Hematopoietic multipotent progenitor cell treated with erythropoietin and hydrocortisone succinate and interleukin-3 and kit ligand, for 6 days (in vitro differentiated cells): Measurements from ENCODE around the gene RND1.

Source experiments
- DNase-seq: peaks from one replicate; pipeline ENCODE4 v3.0.0-alpha.2; 2015

The RND1 gene

DNA sequence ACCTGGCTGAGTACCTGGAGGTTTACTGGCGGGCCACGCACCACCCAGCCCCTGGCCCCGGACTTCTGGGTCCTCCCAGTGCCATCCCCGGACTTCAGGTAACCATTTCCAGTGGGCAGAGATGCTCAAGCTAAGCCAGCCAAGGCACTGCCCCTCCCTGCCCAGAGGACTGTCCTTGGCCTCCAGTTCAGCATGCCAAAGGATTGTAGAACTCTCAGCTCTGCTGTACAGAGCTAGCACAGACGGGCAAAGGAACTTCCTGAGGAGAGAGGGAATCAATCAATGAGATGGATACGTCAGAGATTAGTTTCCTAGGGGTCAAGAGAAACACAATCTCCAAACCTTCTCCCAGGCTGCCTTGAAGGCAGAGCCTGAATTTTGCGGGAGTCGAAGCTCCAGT is 38.6 kb downstream of the RND1 start:
- no peak for DNase-seq

DNA sequence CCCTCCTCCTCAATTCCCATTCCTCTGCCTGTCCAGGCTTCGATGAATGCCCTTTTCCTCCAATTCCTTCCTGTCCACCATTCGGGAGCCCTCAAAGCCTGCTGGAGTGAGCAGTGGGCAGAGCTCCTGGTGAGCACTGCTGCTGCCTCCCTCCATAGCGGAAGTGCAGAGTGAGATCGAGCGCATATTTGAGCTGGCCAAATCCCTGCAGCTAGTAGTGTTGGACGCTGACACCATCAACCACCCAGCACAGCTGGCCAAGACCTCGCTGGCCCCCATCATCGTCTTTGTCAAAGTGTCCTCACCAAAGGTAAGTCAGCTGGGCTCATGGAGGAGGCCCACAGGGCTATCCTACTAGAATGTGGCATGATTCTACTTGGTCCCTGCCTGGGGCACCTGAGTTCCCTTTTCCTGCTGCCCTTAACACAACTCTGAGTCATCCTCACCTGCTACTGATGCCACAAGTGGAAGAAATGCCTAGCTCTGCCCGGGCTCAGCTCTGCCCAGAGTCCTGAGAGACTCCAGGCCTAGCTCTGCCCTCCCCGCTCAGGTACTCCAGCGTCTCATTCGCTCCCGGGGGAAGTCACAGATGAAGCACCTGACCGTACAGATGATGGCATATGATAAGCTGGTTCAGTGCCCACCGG is 39.3 kb downstream of the RND1 start:
- no peak for DNase-seq

DNA sequence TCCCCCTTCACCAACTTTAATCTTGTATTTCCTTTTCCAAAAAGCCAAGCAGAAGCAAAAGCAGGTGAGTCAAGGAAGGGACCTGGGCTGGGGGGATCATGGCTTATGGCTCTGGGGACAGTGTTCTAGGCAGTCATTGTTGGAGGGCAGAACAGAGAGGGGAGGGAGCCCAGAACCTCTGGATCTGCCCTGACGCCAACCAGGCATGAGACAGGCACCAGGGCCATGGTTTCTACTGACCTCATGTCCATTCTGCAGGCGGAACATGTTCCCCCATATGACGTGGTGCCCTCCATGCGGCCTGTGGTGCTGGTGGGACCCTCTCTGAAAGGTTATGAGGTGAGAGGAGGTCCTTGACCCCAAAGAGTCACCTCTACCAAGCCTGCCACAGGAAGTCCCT is 40.8 kb downstream of the RND1 start:
- DNase-seq, result peak; percentile 1

DNA sequence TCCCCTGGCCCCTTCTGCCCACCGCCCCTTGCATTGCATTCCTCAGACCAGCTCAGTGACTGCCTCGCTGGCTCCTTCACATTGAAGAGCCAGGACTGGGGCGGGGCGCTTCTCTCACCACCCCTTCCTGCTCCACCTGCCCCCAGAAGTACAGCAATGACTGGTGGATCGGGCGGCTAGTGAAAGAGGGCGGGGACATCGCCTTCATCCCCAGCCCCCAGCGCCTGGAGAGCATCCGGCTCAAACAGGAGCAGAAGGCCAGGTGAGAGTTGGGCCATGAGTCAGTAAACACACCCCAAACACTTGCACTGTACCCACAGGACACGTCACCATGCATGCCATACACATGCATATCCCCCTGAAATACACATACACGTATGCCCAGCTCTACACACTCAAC is 41.6 kb downstream of the RND1 start:
- peak; percentile 0 for DNase-seq

DNA sequence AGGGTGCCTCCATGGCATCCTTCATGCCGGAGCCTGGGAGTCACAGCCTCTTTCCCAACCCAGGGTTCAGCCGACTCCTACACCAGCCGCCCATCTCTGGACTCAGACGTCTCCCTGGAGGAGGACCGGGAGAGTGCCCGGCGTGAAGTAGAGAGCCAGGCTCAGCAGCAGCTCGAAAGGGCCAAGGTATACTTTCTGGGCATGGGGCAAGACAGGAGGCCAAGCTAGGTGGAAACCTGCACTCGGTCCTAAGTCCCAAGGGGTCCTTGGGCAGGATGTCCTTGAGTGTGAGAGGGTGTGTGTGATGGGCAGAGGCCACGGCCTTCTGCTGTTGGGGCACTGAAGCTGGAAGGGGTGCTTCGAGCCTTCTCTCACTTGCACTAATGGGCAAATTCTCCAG is 42.4 kb downstream of the RND1 start:
- DNase-seq, result no peak

DNA sequence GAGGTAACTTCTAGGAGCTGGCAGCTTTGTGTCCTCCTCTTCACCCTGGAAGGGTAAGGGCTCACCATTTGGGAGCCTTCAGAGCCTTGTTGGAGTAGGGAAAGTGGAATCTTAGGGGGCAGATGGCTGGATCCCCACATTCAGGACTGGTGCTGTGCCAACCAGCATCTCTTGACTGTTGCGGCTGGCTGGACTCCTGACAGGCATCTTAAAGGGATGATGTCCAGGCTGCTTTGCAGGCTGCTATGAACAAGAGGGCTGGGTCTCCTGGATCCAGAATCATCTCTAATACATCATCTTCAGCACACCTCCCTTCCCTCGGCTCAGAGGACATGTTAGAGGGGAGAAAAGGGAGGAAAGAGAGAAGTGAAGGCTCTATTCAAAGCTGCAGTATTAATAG is 43.0 kb downstream of the RND1 start:
- DNase-seq, result no peak

DNA sequence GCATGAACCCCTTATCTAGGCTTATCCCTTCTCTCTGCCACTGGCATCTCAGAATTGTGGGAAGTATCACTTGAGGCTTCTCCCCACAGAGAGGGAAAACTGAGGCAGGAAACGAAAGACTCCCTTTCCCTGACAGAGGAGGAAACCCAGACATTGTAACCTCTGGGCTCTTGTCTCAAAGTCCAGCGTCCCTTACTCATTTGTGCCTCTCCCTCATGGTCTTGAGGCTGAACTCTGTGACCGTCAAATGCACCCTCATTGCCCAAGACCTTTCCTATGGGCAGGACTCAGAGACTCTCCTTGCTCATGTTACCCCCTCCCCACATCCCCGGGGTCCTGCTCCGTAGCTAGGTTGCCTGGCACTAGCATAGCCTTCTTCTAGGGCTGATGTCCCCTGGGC is 43.5 kb downstream of the RND1 start:
- no peak for DNase-seq

DNA sequence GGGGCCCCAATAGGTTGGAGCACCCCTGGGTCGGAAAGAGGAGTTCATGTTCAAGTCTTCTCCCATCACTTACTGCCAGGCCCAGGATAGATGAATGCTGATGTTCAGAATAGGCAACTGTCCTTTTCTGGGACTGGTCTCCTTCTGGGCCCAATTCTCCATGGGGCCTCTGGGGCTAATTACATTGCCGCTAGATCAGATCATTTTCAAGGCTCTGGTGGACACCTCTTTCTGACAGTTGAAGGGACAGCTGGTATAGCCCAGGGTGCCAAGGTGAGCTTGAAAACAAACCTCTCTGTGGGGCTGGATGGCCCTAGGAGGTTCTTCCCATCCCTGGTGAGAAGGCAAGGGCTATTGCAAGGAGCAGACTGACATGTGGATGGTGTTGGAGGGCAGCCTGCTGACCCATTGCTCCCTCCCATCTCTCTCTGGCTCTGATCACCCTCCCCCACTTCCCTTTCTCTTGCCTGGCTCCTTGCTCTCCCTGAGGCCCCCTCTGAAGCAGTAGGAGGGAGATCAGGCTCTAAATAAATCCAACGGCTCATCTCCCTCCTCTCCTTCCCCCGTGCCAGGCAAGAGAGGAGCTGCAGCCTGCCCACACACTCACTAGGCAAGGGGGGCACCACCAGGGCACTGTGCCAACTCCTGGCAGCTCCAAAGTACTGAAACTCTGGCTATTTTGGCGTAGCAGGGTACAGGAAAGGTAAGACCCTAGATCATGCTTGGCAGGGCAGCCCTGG is 45.5 kb downstream of the RND1 start:
- DNase-seq, result no peak

DNA sequence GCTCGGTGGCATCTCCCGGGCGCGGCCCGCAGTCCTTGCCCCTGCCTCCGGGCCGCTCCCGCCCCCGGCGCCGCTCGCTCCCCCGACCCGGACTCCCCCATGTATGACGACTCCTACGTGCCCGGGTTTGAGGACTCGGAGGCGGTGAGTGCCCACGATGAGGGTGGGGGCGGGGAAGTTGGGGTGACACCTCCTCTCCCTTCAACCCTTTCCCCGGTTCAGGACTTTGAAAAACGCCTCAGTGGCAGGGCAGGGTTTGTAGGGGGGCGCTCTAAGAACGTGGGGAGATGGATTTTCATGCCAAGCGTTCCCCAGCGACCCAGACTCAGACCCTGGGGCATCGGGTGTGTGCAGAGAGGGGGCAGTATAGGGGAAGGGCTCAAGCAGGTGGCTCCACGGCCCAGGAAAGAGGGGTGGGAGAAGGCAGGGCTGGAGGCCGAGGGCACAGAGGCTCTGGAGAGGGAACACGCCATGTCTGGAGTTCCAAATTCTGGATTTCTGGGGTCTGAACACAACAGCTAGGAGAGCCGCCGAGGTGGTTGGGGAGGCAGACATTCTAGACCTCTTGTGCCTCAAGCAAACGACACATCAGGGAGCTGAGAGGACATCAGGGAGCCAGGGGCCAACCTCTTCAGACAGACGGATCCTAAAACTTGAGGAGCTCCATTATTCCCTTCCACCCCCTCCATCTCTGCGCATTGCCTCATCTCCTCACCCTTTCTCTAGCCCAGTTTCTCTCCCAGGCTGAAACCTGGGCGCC is 46.7 kb downstream of the RND1 start:
- peak; percentile 61 for DNase-seq

DNA sequence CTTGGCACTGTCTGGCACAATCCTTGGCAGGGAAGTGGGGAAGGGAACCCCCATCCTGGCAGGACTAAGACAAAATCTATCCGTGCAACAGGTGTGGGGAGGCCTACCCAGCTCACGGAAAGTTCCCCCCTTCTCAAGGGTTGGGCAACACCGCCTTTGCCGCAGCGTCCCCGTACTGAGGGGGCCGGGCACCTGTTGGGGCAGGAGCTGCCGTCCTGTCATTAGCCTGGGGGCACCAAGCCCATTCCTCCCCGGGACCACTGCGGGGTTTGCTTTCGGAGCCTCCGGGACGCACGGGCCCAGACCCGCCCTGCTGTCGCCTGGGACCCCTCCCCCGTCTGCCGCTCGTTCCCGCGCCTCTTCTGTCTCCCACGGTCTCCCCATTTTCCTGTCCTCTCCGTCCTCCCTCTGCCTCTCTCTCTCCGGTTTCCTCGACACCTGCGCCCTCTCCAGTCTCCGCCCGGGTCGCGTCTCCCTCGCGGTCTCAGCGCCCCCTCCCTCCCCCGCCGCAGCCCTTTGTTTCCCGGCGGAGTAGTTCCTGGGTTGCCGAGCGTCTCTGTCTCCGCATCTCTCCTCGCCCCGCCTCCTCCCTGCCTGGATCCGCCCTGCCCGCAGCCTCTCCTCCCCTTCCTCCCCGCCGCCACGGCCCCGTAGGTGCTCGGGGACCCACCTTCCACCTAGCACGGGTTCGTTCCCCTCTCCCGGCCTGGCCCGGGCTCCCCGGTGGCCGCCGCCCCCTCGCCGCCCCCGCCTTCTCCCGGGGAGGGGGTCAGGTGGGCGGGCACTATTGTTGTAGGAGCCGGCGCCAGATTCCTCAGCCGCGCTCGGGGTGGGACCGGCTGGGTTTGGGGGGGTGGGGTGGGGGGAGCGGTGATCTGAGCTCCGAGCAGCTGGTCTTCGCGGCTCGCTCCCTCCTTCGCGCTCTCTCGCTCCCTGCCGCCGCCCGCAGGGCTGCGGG is 47.5 kb downstream of the RND1 start, which contains the start of gene CACNB3:
Gene CACNB3, plus strand, starts transcription at position 624 of the 958 bp plus-strand sequence. CDS start 434 bp downstream, outside the sequence.
- DNase-seq, result peak; percentile 71

DNA sequence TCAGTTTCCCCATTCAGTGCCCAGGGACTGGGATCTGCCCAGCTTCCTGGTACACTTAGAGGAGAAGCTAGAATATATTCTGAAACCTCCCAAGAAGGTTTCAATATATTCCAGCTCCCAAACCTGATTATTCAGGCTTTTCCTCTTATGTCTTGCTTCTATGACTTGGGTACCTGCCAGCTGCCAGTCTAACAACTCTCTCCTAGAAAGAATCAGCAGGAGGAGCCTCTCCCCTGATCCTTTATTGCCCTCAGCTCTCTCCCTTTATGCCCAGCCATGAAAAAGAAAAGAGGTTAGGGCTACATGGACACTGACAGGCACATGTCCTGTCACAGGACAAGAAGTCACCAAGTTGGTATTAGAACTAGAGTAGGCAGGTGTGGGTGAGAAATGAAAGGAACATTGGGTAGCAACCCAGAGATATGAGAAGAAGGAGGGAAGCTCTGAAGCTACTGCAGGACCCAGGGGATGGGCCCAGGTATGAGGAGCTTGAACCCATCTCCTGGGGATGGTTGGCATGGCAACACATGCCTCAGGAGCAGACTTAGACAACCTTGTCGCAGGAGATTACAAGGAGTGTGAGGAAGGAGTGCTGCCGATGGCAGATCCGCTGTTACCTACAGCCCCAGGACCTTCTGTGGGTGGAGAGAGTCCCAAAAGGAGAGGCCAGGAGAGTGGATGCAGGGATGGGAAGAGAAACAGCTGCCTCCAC is 49.4 kb downstream of the RND1 start:
- peak; percentile 38 for DNase-seq

DNA sequence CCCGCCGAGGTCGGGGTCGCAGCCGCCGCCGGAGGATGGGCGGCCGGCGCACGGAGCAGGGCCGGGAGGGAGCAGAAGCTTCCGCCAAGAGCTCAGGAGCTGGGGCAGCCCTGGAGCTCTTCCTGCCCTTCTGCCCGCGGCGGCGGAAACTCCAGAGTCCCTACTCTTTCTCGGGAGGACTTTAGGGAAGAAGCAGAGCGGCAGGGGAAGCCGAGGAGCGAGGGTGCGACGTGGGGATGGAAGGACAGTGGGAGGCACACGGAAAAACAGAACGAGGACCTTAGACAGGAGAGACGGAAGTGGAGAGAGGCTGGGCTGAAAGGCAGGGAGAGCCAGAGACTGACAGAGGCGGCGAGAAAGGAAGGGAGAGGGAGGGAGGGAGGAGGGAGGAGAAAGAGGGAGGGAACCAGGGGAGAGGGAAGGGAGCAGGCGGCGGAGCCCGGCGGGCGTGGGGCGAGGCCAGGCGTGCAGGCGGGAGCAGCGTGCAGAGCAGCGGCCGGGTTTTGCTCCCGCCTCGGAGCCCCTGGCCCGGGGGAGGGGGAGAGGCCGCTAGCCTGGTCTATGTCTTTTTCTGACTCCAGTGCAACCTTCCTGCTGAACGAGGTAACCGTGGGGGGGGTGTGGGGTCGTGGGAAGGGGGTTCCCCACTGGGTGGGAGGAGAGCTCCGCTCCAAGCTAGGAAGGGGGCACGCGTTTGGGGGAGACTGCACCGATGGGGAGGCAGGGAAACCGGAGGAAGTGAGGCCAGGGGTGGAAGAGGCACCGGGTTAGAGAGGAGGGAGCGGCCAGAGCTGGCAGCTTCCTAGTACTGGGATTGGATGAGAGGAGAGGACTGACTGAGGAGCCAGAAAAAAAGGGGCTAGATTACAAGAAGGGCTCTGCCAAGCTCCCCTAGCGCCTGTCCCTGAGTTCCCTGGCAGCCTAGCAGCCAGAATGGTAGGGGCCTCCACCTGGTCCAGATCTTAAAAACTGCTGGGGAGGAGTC is 50.3 kb downstream of the RND1 start:
- peak; percentile 89 for DNase-seq

DNA sequence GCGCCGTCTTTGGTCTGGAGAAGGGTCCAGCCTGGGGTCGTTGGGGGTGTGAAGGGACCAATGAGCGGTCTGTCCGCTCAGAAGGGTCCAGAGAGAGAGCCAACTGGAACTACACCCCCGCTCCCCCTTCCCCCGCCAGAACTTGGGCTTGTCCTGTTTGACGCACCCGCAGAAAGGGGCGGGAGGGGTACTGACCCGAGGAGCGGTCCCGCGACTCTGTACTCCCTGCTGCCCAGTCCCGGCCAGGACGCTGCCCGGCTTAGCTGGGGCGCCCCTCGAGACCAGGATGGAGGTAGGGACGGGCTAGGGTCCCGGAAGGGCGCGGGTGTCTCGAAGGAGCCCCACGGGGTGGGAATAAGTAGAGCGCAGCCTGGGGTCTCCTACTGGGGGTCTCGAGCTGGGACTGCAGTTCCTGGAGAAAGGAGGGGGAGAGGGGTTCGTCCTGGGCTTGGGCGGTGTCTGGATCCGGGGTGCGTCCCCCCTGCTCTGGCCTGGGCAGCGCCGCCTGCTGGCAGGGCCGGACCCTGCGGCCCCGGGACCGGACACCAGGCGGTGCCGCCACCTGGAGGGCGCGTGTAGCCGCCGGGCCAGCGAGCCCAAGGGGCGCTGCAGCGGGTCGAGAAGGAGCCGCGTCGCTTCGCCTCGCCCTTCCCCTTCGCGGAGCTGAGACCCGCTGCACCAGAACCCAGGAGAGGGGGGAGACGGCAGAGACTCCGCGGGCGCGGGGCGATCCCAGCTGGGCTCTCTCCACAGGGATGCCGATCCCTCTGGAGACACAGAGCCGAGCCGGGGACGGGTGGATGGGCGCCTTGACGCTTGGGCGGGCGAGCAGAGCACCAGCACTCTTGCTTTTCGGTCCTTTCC is 51.2 kb downstream of the RND1 start:
- peak; percentile 86 for DNase-seq

DNA sequence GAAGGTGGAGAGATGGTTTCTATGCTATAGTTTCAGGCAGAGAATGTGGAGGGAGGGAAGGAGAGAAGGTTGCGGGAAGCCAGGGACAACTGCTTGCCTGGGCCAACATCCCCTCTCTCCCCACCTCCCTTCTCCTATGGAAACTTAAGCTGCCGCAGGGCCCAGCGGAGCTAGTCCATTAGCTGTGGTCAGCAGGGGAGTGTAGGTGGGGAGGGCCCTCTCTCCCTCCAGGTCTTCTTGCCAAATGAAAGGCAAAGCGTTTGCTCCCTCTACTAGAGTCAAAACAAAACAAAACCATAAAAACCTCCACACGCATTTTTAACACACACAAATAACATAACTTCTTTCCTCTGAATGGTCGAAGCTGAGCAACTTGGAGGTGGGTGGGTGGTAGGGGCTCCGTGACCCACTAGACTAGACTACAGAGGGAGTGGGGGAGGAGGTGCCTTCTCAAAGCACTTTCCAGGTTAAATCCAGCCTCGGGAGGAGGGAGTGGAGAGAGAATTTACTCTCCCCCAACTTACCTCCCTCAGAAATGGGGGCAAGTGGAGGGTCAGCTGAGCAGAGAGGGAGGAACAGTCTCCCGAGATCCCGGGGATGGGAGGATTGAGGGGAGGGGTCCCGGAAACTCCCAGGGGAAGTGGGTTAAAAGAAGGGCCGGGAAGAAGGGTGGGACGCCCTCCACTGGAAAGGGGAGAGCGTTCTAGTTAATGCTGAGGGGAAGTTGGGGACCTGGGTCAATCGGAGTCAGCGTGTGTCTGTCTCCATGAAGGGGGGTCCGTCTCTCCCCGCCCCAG is 52.0 kb downstream of the RND1 start:
- DNase-seq, result peak; percentile 25

DNA sequence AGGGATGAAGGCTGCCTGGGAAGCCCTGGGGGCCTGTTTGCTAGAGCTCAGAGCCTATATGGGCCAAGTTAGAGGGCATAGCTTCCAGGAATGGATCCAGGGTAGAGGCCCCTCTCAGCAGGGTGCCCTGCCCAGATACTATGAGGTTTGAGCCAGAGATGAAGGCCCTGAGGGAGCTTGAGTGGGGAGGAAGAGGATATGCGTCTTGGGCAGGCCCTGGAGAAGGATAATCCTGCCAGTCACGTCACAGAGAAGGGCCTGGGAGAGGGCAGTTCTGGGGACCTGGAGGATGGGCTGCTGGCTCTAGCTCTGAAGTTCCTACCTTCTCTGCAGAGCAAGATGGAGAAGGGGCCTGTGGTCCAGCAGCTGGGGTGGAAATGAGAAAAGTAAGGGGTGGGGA is 53.3 kb downstream of the RND1 start:
- DNase-seq, result peak; percentile 0

DNA sequence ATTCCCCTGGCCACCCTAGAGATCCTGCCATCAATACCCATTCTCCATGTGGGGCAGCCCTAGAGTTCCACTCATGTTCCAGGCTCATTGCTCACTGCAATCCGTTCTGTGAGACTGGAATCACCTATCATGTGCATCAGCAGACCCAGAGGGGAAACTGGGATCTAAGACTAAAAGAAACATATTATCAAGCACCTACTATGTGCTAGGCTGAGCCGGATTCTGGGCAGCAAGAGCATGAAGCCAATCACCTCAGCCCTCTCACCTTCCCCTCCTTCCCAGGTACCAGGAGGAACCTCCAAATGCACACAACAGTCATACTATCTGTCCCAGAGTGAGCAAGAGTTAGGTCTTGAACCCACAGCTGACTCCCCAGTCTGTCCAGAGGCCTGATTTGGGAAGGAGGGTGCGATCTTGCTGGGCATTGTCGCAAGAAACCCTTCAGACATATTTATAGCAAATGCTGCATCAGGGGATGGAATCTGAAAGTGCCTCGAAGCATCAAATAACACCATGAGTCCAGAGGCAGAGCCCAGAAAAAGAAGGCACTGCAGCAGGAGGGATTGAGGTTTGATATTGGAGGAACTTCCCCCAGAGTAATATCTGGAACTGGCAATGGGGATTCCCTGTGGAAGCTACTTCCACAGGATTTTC is 54.1 kb downstream of the RND1 start:
- no peak for DNase-seq

DNA sequence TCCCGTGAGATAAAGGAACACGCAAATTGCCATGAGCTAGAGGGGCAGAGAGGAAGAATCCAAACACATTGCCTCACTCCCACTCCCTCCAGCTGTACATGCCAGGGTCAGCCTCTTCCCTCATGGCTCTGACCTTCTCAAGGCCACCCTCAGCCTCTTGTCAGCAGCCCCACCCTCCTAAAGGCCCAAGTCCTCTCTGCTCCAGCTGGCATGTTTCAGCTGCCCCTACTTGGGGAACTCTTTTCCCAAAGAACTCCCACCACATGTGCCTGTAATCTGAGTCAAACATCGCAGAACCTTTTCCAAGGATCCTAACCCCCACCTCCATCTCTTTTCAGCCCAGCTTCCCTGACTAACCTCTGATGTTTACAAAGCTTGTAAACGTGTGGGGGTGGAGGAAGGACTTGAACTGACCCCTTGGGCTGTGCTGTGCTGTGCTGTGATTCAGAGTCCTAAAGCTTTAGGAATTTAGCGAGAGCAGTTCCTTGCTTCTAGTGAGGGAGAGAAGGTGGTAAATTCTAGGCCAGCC is 54.7 kb downstream of the RND1 start:
- DNase-seq, result peak; percentile 0

DNA sequence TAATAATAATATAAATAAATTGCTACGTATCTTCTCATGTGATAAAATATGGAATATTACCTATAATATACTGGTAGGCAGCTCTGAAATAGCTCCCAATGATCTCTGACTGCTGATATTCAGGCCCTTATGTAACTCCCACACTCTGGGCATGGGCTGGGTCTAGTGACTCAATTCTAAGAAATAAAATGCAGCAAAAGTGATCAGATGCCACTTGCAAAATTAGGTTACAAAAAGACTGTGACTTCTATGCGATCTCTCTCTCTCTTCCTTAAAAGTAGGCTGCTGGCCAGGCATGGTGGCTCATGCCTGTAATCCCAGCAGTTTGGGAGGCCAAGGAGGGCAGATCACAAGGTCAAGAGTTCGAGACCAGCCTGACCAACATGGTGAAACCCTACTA is 57.7 kb downstream of the RND1 start:
- peak; percentile 1 for DNase-seq
